ENCODE results near the gene SINHCAF. TPM values are rescaled to one million over a fixed set of nuclear protein-coding genes. Genes with fewer than 3 reads are reported as not detected.
A peak's percentile ranks its signal among the peaks of the same experiment; 100 is the strongest.
"Not testable (repeated sequence)": the region's sequence is repeated elsewhere in the genome, so short reads cannot be mapped to it uniquely, and the experiment has no call there.

The SINHCAF gene
- total and polyA plus RNA-seq, 4 donors, result 23.4 to 67.0 (median 33.8) TPM

DNA sequence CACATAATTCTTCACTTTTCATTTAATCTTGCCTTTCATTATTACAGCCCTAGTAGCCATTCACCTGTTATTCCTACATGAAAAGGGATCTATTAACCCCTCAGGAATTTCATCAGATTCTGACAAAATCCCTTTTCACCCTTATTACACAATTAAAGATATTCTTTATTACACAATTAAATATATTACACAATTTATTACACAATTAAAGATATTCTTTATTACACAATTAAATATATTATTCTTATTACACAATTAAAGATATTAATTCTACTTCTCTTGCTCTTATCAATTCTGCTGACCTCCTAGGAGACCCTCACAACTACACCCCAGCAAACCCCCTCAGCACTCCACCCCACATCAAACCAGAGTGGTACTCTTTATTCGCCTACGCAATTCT lies 77.1 kb downstream of the SINHCAF start:
- 94 to 96% methylated on average over 2 of the region's 2 CpGs for WGBS, 2 donors
- Histone ChIP-seq H3K9me3 (ENCODE audit: control insufficient read depth in 4 of 4, insufficient read depth in 3 of 4, low read length in 3 of 4) (no peaks in the 10 kb centered on the region), H3K27me3 (ENCODE audit: control insufficient read depth in 3 of 3, insufficient read depth in 3 of 3, low read length in 2 of 3) (no peaks in the 10 kb centered on the region), H3K36me3 (ENCODE audit: control insufficient read depth in 4 of 4, insufficient read depth in 4 of 4, low read length in 4 of 4) (no peaks in the 10 kb centered on the region), H3K27ac (ENCODE audit: low read depth in 1 of 2, low read length in 1 of 2) (no peak overlapping the region), H3K9ac (ENCODE audit: insufficient read depth in 1 of 2, low read length in 2 of 2) (no peak overlapping the region), H3K4me1 (ENCODE audit: control insufficient read depth in 5 of 5, insufficient read depth in 5 of 5, low read length in 5 of 5) (no peaks in the 10 kb centered on the region), H3K4me3 (no peak overlapping the region)
- TF ChIP-seq, protein P1, sequence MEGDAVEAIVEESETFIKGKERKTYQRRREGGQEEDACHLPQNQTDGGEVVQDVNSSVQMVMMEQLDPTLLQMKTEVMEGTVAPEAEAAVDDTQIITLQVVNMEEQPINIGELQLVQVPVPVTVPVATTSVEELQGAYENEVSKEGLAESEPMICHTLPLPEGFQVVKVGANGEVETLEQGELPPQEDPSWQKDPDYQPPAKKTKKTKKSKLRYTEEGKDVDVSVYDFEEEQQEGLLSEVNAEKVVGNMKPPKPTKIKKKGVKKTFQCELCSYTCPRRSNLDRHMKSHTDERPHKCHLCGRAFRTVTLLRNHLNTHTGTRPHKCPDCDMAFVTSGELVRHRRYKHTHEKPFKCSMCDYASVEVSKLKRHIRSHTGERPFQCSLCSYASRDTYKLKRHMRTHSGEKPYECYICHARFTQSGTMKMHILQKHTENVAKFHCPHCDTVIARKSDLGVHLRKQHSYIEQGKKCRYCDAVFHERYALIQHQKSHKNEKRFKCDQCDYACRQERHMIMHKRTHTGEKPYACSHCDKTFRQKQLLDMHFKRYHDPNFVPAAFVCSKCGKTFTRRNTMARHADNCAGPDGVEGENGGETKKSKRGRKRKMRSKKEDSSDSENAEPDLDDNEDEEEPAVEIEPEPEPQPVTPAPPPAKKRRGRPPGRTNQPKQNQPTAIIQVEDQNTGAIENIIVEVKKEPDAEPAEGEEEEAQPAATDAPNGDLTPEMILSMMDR (IDR thresholded peaks at IDR 0.05; ENCODE audit: control extremely low read depth, extremely low read depth), result no peak
- DNase-seq (no peak), ATAC-seq (ENCODE audit: insufficient read depth, low FRiP score) (no peak)

DNA sequence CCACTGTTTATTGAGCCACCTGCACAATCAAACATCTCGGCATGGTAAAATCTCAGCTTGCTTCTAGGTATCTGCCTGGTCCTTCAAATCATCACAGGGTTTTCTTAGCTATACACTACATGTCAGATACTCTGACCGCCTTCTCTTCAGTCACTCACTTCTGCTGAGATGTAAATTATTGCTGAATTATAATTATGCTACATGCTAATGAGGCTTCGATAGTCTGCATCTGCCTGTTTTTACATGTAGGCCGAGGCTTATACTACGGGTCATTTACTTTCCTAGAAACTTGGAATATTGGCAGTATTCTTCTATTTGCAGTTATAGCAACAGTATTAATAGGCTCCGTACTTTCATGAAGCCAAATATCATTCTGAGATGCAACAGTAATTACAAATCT lies 77.6 kb downstream of the SINHCAF start:
- WGBS, 2 donors, result 96 to 97% methylated on average over 6 of the region's 6 CpGs
- Histone ChIP-seq H3K27ac (ENCODE audit: low read depth in 1 of 2, low read length in 1 of 2) (no peak overlapping the region), H3K27me3 (ENCODE audit: control insufficient read depth in 3 of 3, insufficient read depth in 3 of 3, low read length in 2 of 3) (no peaks in the 10 kb centered on the region), H3K4me1 (ENCODE audit: control insufficient read depth in 5 of 5, insufficient read depth in 5 of 5, low read length in 5 of 5) (no peaks in the 10 kb centered on the region), H3K4me3 (no peak overlapping the region), H3K36me3 (ENCODE audit: control insufficient read depth in 4 of 4, insufficient read depth in 4 of 4, low read length in 4 of 4) (no peaks in the 10 kb centered on the region), H3K9ac (ENCODE audit: insufficient read depth in 1 of 2, low read length in 2 of 2) (no peak overlapping the region), H3K9me3 (ENCODE audit: control insufficient read depth in 4 of 4, insufficient read depth in 3 of 4, low read length in 3 of 4) (no peaks in the 10 kb centered on the region)
- DNase-seq (no peak), ATAC-seq (ENCODE audit: insufficient read depth, low FRiP score) (no peak)
- TF ChIP-seq, protein P1 (IDR thresholded peaks at IDR 0.05; ENCODE audit: control extremely low read depth, extremely low read depth), result no peak

- no peak for ATAC-seq (ENCODE audit: insufficient read depth, low FRiP score)
- no peaks in the 10 kb centered on the region for H3K4me1 ChIP-seq (ENCODE audit: control insufficient read depth in 5 of 5, insufficient read depth in 5 of 5, low read length in 5 of 5)
- TF ChIP-seq, protein P1 (IDR thresholded peaks at IDR 0.05; ENCODE audit: control extremely low read depth, extremely low read depth), result no peak
- no peaks in the 10 kb centered on the region for H3K36me3 ChIP-seq (ENCODE audit: control insufficient read depth in 4 of 4, insufficient read depth in 4 of 4, low read length in 4 of 4)
- no peaks in the 10 kb centered on the region for H3K9me3 ChIP-seq (ENCODE audit: control insufficient read depth in 4 of 4, insufficient read depth in 3 of 4, low read length in 3 of 4)
- DNase-seq, result no peak
- no peak overlapping the region for H3K4me3 ChIP-seq
- H3K9ac ChIP-seq (ENCODE audit: insufficient read depth in 1 of 2, low read length in 2 of 2), result no peak overlapping the region
- 68 to 79% methylated on average over 10 of the region's 10 CpGs for WGBS, 2 donors
- H3K27me3 ChIP-seq (ENCODE audit: control insufficient read depth in 3 of 3, insufficient read depth in 3 of 3, low read length in 2 of 3), result no peaks in the 10 kb centered on the region
- no peak overlapping the region for H3K27ac ChIP-seq (ENCODE audit: low read depth in 1 of 2, low read length in 1 of 2)
These were observed 79.5 kb downstream of the SINHCAF start for GRCh38 chr12:31246470-31246850.

DNA sequence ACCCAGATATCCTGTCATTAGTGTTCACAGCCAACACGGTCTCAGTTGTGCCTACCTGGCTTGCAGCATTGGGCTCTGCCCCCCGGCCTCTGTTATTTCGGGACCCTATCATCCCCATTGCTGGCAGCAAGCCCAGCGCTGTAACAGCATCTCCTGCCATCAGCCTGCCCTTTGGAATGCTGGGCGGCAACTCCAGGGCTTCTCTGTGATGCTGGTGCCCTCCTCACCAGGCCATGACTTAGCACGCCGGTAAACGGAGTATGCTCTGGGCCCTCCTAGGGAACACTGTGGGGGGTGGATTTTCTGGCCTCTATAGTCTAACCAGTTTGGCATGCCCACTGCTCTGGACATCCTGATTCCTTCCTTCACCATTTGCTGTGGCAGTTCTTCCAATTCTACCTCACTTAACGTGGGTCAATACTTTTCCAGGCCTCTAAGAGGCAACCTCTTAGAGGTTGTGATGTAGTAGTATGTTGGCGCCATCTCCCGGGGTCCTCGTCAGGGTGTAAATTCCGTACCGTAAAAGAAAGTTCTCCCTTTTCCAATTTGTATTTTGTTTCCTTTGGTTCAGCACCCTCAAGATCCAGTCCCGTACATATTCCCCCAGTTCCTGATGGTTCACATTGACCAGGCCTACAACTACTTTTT lies 80.0 kb downstream of the SINHCAF start:
- no peak overlapping the region for H3K4me3 ChIP-seq
- H3K4me1 ChIP-seq (ENCODE audit: control insufficient read depth in 5 of 5, insufficient read depth in 5 of 5, low read length in 5 of 5), result no peaks in the 10 kb centered on the region
- no peaks in the 10 kb centered on the region for H3K27me3 ChIP-seq (ENCODE audit: control insufficient read depth in 3 of 3, insufficient read depth in 3 of 3, low read length in 2 of 3)
- TF ChIP-seq, protein P1 (IDR thresholded peaks at IDR 0.05; ENCODE audit: control extremely low read depth, extremely low read depth), result no peak
- WGBS, 2 donors, result 88 to 92% methylated on average over 15 of the region's 15 CpGs
- no peaks in the 10 kb centered on the region for H3K9me3 ChIP-seq (ENCODE audit: control insufficient read depth in 4 of 4, insufficient read depth in 3 of 4, low read length in 3 of 4)
- ATAC-seq (ENCODE audit: insufficient read depth, low FRiP score) (no peak), DNase-seq (peak in 2 of 3 donors; percentile 23 to 25)
- no peaks in the 10 kb centered on the region for H3K36me3 ChIP-seq (ENCODE audit: control insufficient read depth in 4 of 4, insufficient read depth in 4 of 4, low read length in 4 of 4)
- H3K27ac ChIP-seq (ENCODE audit: low read depth in 1 of 2, low read length in 1 of 2), result no peak overlapping the region
- no peak overlapping the region for H3K9ac ChIP-seq (ENCODE audit: insufficient read depth in 1 of 2, low read length in 2 of 2)

- H3K4me1 ChIP-seq (ENCODE audit: control insufficient read depth in 5 of 5, insufficient read depth in 5 of 5, low read length in 5 of 5); H3K9ac ChIP-seq (ENCODE audit: insufficient read depth in 1 of 2, low read length in 2 of 2); H3K27ac ChIP-seq (ENCODE audit: low read depth in 1 of 2, low read length in 1 of 2); H3K4me3 ChIP-seq; H3K27me3 ChIP-seq (ENCODE audit: control insufficient read depth in 3 of 3, insufficient read depth in 3 of 3, low read length in 2 of 3); H3K9me3 ChIP-seq (ENCODE audit: control insufficient read depth in 4 of 4, insufficient read depth in 3 of 4, low read length in 3 of 4); ATAC-seq (ENCODE audit: insufficient read depth, low FRiP score); H3K36me3 ChIP-seq (ENCODE audit: control insufficient read depth in 4 of 4, insufficient read depth in 4 of 4, low read length in 4 of 4): not testable (repeated sequence)
- DNase-seq, result peak in 1 of 3 donors; percentile 7
- WGBS, 2 donors, result 89 to 96% methylated on average over 10 of the region's 10 CpGs
These were observed 83.5 kb downstream of the SINHCAF start for GRCh38 chr12:31242418-31242817.
